Gastrocnemius medialis (tissue), 4 donors: ENCODE measurements around the gene TNNT2.

Source experiments
- POLR2A ChIP-seq, 2 donors: fragments of 450-650 bp; IDR thresholded peaks; one replicate each; pipeline ENCODE4 v1.6.1; 2017; ENCODE audit warnings: antibody characterized with exemption in 2 of 2, mild to moderate bottlenecking in 2 of 2, moderate library complexity in 2 of 2
- TF ChIP-seq, protein P1 (sequence below), 5 experiments: fragments of 450-650 bp in 3 of 5; fragments of 200-600 bp in 2 of 5; sonication (generic) in 2 of 5; IDR thresholded peaks in 4 of 5; conservative IDR thresholded peaks in 1 of 5; 1 replicate in 4 of 5; 2 replicates in 1 of 5; pipeline ENCODE4 v1.5.1; 2016 to 2019; ENCODE audit warnings: antibody characterized with exemption in 5 of 5, mild to moderate bottlenecking in 3 of 5, moderate library complexity in 3 of 5

GRCh38 chr1:201345081-201345355 is 32.5 kb downstream of the TNNT2 start:
- TF ChIP-seq, protein P1, sequence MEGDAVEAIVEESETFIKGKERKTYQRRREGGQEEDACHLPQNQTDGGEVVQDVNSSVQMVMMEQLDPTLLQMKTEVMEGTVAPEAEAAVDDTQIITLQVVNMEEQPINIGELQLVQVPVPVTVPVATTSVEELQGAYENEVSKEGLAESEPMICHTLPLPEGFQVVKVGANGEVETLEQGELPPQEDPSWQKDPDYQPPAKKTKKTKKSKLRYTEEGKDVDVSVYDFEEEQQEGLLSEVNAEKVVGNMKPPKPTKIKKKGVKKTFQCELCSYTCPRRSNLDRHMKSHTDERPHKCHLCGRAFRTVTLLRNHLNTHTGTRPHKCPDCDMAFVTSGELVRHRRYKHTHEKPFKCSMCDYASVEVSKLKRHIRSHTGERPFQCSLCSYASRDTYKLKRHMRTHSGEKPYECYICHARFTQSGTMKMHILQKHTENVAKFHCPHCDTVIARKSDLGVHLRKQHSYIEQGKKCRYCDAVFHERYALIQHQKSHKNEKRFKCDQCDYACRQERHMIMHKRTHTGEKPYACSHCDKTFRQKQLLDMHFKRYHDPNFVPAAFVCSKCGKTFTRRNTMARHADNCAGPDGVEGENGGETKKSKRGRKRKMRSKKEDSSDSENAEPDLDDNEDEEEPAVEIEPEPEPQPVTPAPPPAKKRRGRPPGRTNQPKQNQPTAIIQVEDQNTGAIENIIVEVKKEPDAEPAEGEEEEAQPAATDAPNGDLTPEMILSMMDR (IDR thresholded peaks at IDR 0.05 in 4 of 5, conservative IDR thresholded peaks at IDR 0.05 in 1 of 5): no peak
- no peak for TF ChIP-seq POLR2A (IDR thresholded peaks at IDR 0.05)
